Stomach (tissue), 4 donors: ENCODE data around the gene SLC25A33.

Experiments used
- CTCF ChIP-seq, 7 experiments: fragments of 450-650 bp in 4 of 7; fragments of 200-600 bp in 3 of 7; sonication (generic) in 3 of 7; IDR thresholded peaks; one replicate each; pipeline ENCODE4 v1.5.1; 2016 to 2019; ENCODE audit warnings: antibody characterized with exemption in 7 of 7, control low read depth in 2 of 7, mild to moderate bottlenecking in 1 of 7
- EP300 ChIP-seq: sonication (generic); formaldehyde crosslinking; IDR thresholded peaks from one replicate; pipeline ENCODE4 v1.6.1; 2017; ENCODE audit warnings: antibody characterized with exemption
- POLR2A ChIP-seq, 4 donors: fragments of 450-650 bp; IDR thresholded peaks; one replicate each; pipeline ENCODE4 v1.6.1; 2016; ENCODE audit warnings: antibody characterized with exemption in 4 of 4, control low read depth in 2 of 4, mild to moderate bottlenecking in 1 of 4, moderate library complexity in 1 of 4
- POLR2AphosphoS5 ChIP-seq, 3 donors: sonication (generic); formaldehyde crosslinking; IDR thresholded peaks; one replicate each; pipeline ENCODE4 v1.6.1; 2016; ENCODE audit warnings: antibody characterized with exemption in 3 of 3

DNA sequence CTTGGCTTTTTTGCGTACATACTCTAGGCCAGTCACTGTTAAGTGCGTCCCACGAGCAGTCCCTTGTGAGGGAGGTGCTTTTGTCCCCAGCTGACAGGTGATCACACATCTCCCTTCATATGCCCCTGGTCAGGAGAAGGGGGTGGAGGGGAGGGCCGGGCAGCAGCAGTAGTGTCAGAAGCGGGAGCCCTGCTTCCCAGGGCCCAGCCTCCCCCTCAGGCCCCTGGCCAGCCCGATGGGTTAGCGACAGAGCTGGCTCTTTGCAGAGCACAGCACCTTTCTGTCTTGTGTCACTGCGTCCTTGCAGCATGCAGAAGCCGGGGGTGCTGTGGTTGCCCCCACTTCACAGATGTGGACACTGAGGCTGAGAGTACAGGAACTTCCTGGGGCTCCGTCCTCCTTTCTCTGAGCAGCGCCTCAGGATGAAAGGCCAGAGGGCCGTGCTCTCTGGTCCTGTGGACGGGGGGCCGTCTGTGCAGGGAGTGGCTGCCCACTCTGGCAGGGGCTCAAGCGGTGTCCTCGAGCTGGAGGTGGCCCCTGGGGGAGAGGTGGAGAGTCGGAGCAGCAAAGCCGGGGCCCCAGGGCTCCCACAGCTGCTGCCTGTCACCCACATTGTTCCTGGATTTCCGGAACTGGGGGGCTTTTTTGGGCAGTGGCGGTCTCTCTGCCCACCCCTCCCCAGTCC, 55.3 kb downstream of the SLC25A33 start:
- TF ChIP-seq CTCF (IDR thresholded peaks at IDR 0.05) (no peak), EP300 (no peak), POLR2AphosphoS5 (IDR thresholded peaks at IDR 0.05) (no peak), POLR2A (IDR thresholded peaks at IDR 0.05) (no peak)
